Activated naive CD4-positive, alpha-beta T cell treated with anti-CD3 and anti-CD28 coated beads for 36 hours (primary cell): Measurements from ENCODE around the gene PABPN1. TPM values are rescaled to one million over a fixed set of nuclear protein-coding genes. Genes with fewer than 3 reads are reported as not detected.
A peak's percentile ranks its signal among the peaks of the same experiment; 100 is the strongest.

Source experiments
- CTCF ChIA-PET: fragments of 350-600 bp; sonication (Branson Sonifier 250); formaldehyde crosslinking; loops from one replicate; lab custom pipeline; 2021; ENCODE audit warnings: antibody characterized with exemption; lab: Charles Lee
- DNase-seq: peaks from one replicate; pipeline ENCODE4 v3.0.0-alpha.2; 2020
- H3K27ac Mint-ChIP-seq: one replicate; pipeline ENCODE4 v1.8.0; 2021; ENCODE audit warnings: mild to moderate bottlenecking, mixed read lengths
- H3K27me3 Mint-ChIP-seq: one replicate; pipeline ENCODE4 v1.8.0; 2021; ENCODE audit warnings: low read depth, mixed read lengths
- H3K36me3 Mint-ChIP-seq: one replicate; pipeline ENCODE4 v1.8.0; 2021; ENCODE audit warnings: low read depth, mixed read lengths
- H3K4me1 Mint-ChIP-seq: one replicate; pipeline ENCODE4 v1.8.0; 2021; ENCODE audit warnings: low read depth, mixed read lengths
- H3K4me3 Mint-ChIP-seq: one replicate; pipeline ENCODE4 v1.8.0; 2021; ENCODE audit warnings: mild to moderate bottlenecking, moderate library complexity, mixed read lengths
- H3K9me3 Mint-ChIP-seq: one replicate; pipeline ENCODE4 v1.8.0; 2021; ENCODE audit warnings: mixed read lengths
- intact Hi-C: fragments of 100-400 bp; cut with micrococcal nuclease; formaldehyde crosslinking; loops from one replicate; pipeline ENCODE4 v1.15.1; 2023
- total RNA-seq, 2 experiments: library from RNA; stranded (reverse); gene quantifications; one replicate each; pipeline ENCODE4 v1.2.3, GENCODE V29; 2021

The PABPN1 gene
- total RNA-seq, 2 experiments from 2014 or later: 194 to 204 TPM

GRCh38 chr14:23294734-23295561 lies 26.3 kb upstream of the PABPN1 start:
- H3K4me3 Mint-ChIP-seq: no peak overlapping the region
- H3K27ac Mint-ChIP-seq: no peak overlapping the region
- H3K36me3 Mint-ChIP-seq: peaks cover 5% of the 10 kb centered on the region
- CTCF ChIA-PET: interaction anchor here (0.6 to 3.3 kb wide), 23 partner anchors 9 to 1391 kb away, joined by 3 to 31 read pairs (median 4); partner anchors contain the start of genes CEBPE, HOMEZ and PABPN1
- peak; percentile 61 for DNase-seq
- H3K4me1 Mint-ChIP-seq: peaks cover 14% of the 10 kb centered on the region
- no peaks in the 10 kb centered on the region for H3K9me3 Mint-ChIP-seq
- H3K27me3 Mint-ChIP-seq: no peaks in the 10 kb centered on the region
- intact Hi-C loops: loop anchor here (1.0 kb wide), 3 partner anchors 9 to 175 kb away; partner anchors contain the start of gene HOMEZ

GRCh38 chr14:23296012-23296777 lies 25.1 kb upstream of the PABPN1 start:
- DNase-seq: no peak
- CTCF ChIA-PET: interaction anchor here (0.6 to 3.6 kb wide), 13 partner anchors 9 to 328 kb away, joined by 3 to 31 read pairs (median 4); partner anchors contain the start of gene HOMEZ
- H3K36me3 Mint-ChIP-seq: peaks cover 5% of the 10 kb centered on the region
- H3K27me3 Mint-ChIP-seq: no peaks in the 10 kb centered on the region
- H3K9me3 Mint-ChIP-seq: no peaks in the 10 kb centered on the region
- intact Hi-C loops: no loop called here
- no peak overlapping the region for H3K27ac Mint-ChIP-seq
- H3K4me3 Mint-ChIP-seq: no peak overlapping the region
- peaks cover 20% of the 10 kb centered on the region for H3K4me1 Mint-ChIP-seq

GRCh38 chr14:23297096-23297495 lies 24.2 kb upstream of the PABPN1 start:
- Mint-ChIP-seq H3K4me1 (peaks cover 20% of the 10 kb centered on the region), H3K27me3 (no peaks in the 10 kb centered on the region), H3K9me3 (no peaks in the 10 kb centered on the region), H3K4me3 (no peak overlapping the region), H3K27ac (no peak overlapping the region), H3K36me3 (peaks cover 5% of the 10 kb centered on the region)
- intact Hi-C loops: loop anchor here (1.0 kb wide), 1 partner anchor 224 kb away; no protein-coding TSS in a partner anchor
- no peak for DNase-seq
- CTCF ChIA-PET: interaction anchor here (1.1 to 3.6 kb wide), 7 partner anchors 8 to 176 kb away, joined by 3 to 31 read pairs (median 4); partner anchors contain the start of gene HOMEZ

GRCh38 chr14:23297611-23298277 lies 23.5 kb upstream of the PABPN1 start:
- no peak overlapping the region for H3K4me3 Mint-ChIP-seq
- no peak for DNase-seq
- H3K9me3 Mint-ChIP-seq: no peaks in the 10 kb centered on the region
- no peaks in the 10 kb centered on the region for H3K27me3 Mint-ChIP-seq
- CTCF ChIA-PET: interaction anchor here (1.0 to 3.6 kb wide), 5 partner anchors 11 to 177 kb away, joined by 3 to 12 read pairs (median 6); partner anchors contain the start of gene HOMEZ
- no peak overlapping the region for H3K27ac Mint-ChIP-seq
- H3K36me3 Mint-ChIP-seq: peaks cover 5% of the 10 kb centered on the region
- intact Hi-C loops: loop anchor here (1.0 kb wide), 1 partner anchor 224 kb away; no protein-coding TSS in a partner anchor
- peaks cover 20% of the 10 kb centered on the region for H3K4me1 Mint-ChIP-seq

- Mint-ChIP-seq H3K27ac (no peak overlapping the region), H3K27me3 (no peaks in the 10 kb centered on the region), H3K4me3 (no peak overlapping the region), H3K4me1 (peaks cover 22% of the 10 kb centered on the region), H3K36me3 (peaks cover 5% of the 10 kb centered on the region), H3K9me3 (no peaks in the 10 kb centered on the region)
- peak; percentile 31 for DNase-seq
- CTCF ChIA-PET: interaction anchor here (1.0 to 3.8 kb wide), 5 partner anchors 12 to 178 kb away, joined by 3 to 33 read pairs (median 6); partner anchors contain the start of gene HOMEZ
- intact Hi-C loops: loop anchor here (1.0 kb wide), 1 partner anchor 34 kb away; no protein-coding TSS in a partner anchor
These were observed 21.9 kb upstream of the PABPN1 start for GRCh38 chr14:23299211-23299957.

GRCh38 chr14:23299986-23300686 lies 21.1 kb upstream of the PABPN1 start:
- no peak for DNase-seq
- Mint-ChIP-seq H3K27me3 (peaks cover 3% of the 10 kb centered on the region), H3K4me3 (peak overlapping the region; percentile 86), H3K27ac (peak overlapping the region; percentile 83), H3K9me3 (no peaks in the 10 kb centered on the region), H3K36me3 (peaks cover 5% of the 10 kb centered on the region), H3K4me1 (peaks cover 16% of the 10 kb centered on the region)
- intact Hi-C loops: loop anchor here (1.0 to 10.0 kb wide), 5 partner anchors 35 to 815 kb away; partner anchors contain the start of genes DCAF11, LRP10, NRL and RNF212B
- CTCF ChIA-PET: interaction anchor here (0.6 to 5.1 kb wide), 11 partner anchors 9 to 228 kb away, joined by 3 to 66 read pairs (median 4); partner anchors contain the start of genes HOMEZ and PABPN1

- DNase-seq: peak; percentile 33
- Mint-ChIP-seq H3K27me3 (peaks cover 6% of the 10 kb centered on the region), H3K4me3 (peak overlapping the region; percentile 86), H3K36me3 (peaks cover 5% of the 10 kb centered on the region), H3K27ac (peak overlapping the region; percentile 83), H3K9me3 (no peaks in the 10 kb centered on the region), H3K4me1 (peaks cover 12% of the 10 kb centered on the region)
- intact Hi-C loops: loop anchor here (1.0 to 10.0 kb wide), 14 partner anchors 14 to 814 kb away; partner anchors contain the start of genes ACIN1, C14orf119, DAD1 and DCAF11
- CTCF ChIA-PET: interaction anchor here (0.6 to 5.1 kb wide), 11 partner anchors 9 to 228 kb away, joined by 3 to 66 read pairs (median 4); partner anchors contain the start of genes HOMEZ and PABPN1
These were observed 20.5 kb upstream of the PABPN1 start for GRCh38 chr14:23300687-23301223.

- peaks cover 12% of the 10 kb centered on the region for H3K4me1 Mint-ChIP-seq
- peak overlapping the region; percentile 90 for H3K4me3 Mint-ChIP-seq
- peak overlapping the region; percentile 92 for H3K27ac Mint-ChIP-seq
- CTCF ChIA-PET: interaction anchor here (0.9 to 5.1 kb wide), 10 partner anchors 9 to 180 kb away, joined by 3 to 66 read pairs (median 5); partner anchors contain the start of genes HOMEZ and PABPN1
- H3K27me3 Mint-ChIP-seq: peaks cover 13% of the 10 kb centered on the region
- peak; percentile 96 for DNase-seq
- intact Hi-C loops: loop anchor here (1.0 to 10.0 kb wide), 14 partner anchors 15 to 813 kb away; partner anchors contain the start of genes ACIN1, C14orf119, DAD1 and DCAF11
- no peaks in the 10 kb centered on the region for H3K9me3 Mint-ChIP-seq
- H3K36me3 Mint-ChIP-seq: peaks cover 5% of the 10 kb centered on the region
These were observed 19.8 kb upstream of the PABPN1 start for GRCh38 chr14:23301288-23301968.

- Mint-ChIP-seq H3K4me1 (peaks cover 12% of the 10 kb centered on the region), H3K36me3 (peaks cover 5% of the 10 kb centered on the region), H3K27me3 (peaks cover 13% of the 10 kb centered on the region), H3K27ac (peak overlapping the region; percentile 92), H3K4me3 (peak overlapping the region; percentile 90), H3K9me3 (no peaks in the 10 kb centered on the region)
- intact Hi-C loops: loop anchor here (1.0 to 10.0 kb wide), 15 partner anchors 16 to 813 kb away; partner anchors contain the start of genes ACIN1, AJUBA, C14orf119 and DAD1
- CTCF ChIA-PET: interaction anchor here (1.6 to 5.1 kb wide), 4 partner anchors 14 to 78 kb away, joined by 5 to 66 read pairs (median 20); partner anchors contain the start of genes HOMEZ and PABPN1
- no peak for DNase-seq
These were observed 19.3 kb upstream of the PABPN1 start for GRCh38 chr14:23301969-23302289.
